KBM-7 (cell line): ENCODE results near the gene SENP7.
"Not testable (repeated sequence)": the region's sequence is repeated elsewhere in the genome, so short reads cannot be mapped to it uniquely, and the experiment has no call there.

Source experiments
- DNase-seq: peaks from one replicate; pipeline ENCODE4 v3.0.0-alpha.2; 2015
- in situ Hi-C: fragments of 300-500 bp; cut with MboI; formaldehyde crosslinking; loops from 2 replicates; pipeline ENCODE4 v1.14.3; 2020; ENCODE audit warnings: low sequenced_read_pairs, low pct_unique_long_range_greater_than_20kb, mixed read lengths

Gene SENP7, protein sequence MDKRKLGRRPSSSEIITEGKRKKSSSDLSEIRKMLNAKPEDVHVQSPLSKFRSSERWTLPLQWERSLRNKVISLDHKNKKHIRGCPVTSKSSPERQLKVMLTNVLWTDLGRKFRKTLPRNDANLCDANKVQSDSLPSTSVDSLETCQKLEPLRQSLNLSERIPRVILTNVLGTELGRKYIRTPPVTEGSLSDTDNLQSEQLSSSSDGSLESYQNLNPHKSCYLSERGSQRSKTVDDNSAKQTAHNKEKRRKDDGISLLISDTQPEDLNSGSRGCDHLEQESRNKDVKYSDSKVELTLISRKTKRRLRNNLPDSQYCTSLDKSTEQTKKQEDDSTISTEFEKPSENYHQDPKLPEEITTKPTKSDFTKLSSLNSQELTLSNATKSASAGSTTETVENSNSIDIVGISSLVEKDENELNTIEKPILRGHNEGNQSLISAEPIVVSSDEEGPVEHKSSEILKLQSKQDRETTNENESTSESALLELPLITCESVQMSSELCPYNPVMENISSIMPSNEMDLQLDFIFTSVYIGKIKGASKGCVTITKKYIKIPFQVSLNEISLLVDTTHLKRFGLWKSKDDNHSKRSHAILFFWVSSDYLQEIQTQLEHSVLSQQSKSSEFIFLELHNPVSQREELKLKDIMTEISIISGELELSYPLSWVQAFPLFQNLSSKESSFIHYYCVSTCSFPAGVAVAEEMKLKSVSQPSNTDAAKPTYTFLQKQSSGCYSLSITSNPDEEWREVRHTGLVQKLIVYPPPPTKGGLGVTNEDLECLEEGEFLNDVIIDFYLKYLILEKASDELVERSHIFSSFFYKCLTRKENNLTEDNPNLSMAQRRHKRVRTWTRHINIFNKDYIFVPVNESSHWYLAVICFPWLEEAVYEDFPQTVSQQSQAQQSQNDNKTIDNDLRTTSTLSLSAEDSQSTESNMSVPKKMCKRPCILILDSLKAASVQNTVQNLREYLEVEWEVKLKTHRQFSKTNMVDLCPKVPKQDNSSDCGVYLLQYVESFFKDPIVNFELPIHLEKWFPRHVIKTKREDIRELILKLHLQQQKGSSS

DNA sequence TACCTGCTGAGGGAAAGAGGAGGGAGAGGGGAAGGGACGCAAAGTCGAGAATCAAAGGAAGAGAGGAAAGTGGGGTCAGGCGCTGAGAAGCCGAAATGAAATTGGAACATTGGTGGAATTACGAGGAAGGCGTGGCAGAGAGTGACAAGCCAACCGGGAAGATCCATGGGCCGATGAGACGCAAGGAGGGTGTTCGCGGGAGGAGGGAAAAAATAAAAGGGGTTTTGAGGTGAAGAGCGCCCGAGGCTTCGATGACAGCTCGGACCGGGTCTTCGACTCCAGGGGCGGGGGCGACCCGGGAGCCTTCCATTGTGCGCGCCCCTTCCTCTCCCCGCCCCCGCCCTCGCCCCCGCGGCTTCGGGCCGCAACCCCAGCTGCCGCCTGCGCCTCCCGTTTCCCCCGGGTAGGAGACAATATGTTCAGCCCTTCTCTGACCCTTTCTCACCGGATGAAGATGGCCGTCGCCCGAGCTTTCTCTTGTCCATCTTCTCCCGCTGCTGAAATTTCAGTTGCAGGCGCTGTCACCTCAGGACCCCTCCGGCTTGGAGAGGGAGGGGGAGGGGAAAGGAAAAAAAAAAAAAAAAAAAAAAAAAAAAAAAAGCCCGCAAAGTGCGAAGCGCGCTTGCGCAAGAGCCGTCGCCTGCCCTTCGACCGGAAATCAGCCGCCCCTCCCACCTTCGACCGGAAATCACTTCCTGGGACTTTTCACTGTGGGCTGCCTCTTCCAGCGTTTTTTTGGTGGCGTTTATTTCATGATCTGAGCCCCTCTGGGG is at the start of gene SENP7:
Gene SENP7 (minus strand): TSS at position 567 of the 773 bp plus-strand sequence. CDS start 82 bp downstream, at position 485.
- peak; percentile 93 for DNase-seq
- in situ Hi-C loops: no loop called here

DNA sequence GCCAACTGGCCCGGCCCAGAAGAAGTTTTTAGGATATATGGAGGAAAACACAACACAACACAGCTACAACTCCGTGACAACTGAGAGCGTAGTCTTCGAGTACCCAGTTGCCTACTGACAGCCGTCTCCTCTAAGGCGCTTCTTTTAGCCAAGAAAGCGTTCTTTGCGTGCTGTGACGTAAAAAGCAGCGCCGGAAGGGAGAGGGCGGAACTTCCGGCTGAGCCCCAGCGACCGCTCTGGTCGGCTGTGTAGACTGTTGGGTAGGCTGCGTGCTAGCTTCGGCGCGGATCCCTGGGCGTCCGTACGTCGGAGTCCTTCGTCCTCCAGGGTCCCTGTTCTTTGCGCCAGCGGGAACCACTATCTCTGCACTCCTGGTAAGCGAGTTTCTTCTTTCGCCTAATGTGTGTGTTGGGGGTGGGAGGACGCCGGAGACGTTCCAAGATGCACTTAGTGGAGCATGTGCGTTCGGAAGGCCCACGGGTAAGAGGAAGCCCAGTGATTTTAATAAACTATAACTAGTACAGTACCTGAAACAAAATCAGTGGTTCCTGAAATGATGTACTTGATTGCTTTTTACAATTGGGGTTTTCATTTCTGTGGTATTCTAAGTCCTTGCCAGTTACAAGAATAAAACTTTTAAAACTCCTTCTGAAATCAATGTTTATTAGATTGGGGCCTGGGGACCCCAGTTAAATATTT is 48.8 kb upstream of the SENP7 start, which contains the start of gene TRMT10C:
Gene TRMT10C (plus strand): TSS at position 239 of the 699 bp plus-strand sequence. CDS start 2,914 bp downstream, outside the sequence.
- peak; percentile 95 for DNase-seq
- in situ Hi-C loops: no loop called here

GRCh38 chr3:101556064-101556463 is 43.1 kb upstream of the SENP7 start:
- DNase-seq: no peak
- in situ Hi-C loops: no loop called here

DNA sequence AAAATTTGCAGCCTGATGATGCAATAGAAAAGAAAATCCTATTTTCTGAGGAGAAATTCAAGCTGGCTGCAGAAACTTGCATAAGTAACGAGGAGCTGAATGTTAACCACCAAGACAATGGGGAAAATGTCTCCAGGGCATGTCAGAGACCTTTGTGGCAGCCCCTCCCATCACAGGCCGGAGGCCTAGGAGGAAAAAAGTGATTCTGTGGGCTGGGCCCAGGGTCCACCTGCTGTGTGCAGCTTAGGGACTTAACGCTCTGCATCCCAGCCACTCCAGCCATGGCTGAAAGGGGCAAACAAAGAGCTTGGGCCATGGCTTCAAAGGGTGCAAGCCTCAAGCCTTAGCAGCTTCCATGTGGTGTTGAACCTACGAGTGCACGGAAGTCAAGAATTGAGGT is 40.4 kb upstream of the SENP7 start:
- in situ Hi-C loops, DNase-seq: not testable (repeated sequence)

DNA sequence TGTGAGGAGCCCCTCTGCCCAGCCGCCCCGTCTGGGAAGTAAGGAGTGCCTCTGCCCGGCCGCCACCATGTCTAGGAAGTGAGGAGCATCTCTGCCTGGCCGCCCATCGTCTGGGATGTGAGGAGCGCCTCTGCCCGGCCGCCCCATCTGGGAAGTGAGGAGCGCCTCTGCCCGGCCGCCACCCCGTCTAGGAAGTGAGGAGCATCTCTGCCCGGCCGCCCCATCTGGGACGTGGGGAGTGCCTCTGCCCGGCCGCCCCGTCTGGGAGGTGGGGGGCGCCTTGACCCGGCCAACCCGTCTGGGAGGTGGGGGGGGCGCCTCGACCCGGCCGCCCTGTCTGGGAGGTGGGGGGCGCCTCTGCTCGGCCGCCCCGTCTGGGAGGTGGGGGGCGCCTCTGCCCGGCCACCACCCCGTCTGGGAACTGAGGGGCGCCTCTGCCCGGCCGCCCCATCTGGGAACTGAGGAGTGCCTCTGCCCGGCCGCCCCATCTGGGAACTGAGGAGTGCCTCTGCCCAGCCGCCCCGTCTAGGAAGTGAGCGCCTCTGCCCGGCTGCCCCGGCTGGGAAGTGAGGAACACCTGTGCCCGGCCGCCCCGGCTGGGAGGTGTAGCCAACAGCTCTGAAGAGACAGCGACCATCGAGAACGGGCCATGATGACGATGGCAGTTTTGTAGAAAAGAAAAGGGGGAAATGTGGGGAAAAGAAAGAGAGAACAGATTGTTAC is 38.5 kb upstream of the SENP7 start:
- in situ Hi-C loops, DNase-seq: not testable (repeated sequence)

GRCh38 chr3:101549473-101549872 is 36.5 kb upstream of the SENP7 start:
- in situ Hi-C loops: no loop called here
- DNase-seq: no peak

DNA sequence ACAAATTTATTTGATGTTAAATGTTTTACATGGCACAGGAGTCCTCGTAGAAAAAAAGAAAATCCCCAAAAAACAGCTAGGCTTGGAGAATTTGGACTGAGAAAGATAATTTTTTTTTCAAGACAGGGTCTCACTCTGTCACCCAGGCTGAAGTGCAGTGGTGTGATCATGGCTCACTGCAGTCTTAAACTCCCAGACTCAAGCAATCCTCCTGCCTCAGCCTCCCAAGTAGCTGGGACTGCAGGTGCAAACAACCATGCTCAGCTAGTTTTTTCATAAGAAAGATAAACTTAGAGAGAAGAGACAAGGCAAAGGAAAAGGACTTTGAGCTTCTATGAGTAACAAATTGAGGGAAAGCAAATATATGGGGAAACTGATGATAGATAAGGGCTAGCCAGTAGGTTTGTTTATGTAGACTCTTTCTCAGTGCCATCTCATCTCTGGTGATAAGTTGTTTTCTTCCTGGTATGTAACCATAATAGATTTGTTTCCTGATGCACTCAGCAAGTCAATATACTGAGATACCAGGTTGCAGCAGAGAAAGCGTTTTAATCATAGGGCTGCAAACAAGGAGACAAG is 35.6 kb upstream of the SENP7 start:
- no peak for DNase-seq
- in situ Hi-C loops: no loop called here

DNA sequence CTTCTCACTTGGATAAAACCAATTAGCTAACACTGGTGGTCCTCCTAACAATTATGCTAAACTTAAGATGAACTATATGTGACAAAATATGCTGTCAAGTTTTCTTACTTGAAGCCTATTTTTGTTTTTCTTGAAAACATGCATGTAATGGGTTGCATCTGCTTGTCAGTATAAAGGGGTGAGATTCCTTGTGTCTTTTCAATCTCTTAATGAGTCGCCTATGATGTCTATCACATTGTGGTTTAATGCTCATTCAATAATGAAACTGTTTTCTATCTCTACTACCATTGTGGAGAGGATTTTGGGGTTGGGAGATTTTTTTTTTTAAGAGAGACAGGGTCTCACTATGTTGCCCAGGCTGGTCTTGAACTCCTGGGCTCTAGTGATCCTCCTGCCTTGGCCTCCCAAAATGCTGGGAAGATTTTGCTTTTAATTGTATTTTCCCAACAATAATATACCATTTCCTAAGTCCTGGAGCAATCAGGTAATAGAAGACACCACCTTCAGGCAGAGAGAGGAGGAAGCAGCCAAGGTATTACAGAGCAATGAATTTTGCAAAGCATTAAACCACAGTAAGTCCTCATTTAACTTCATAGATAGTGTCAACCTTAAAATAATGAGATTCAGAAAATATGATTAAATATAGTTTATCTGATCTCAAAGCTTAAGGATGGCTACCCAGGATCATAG is 31.3 kb upstream of the SENP7 start:
- in situ Hi-C loops: no loop called here
- no peak for DNase-seq

DNA sequence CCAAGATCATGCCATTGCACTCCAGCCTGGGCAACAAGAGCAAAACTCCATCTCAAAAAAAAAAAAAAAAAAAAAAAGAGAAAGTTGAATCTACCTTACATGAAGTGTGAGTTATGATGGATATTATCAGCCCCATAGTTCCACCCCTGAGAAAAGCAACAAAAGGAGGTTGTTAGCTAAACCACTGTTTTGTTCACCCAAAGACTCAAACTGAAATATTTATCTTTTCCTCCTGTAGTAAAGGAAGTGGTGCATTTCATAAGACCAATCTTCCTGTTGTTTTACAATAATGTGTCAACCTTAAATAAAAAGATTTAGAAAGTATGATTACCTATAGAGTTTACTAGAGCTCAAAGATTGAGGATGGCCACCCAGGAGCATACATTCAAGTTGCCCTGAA is 29.9 kb upstream of the SENP7 start:
- DNase-seq: no peak
- in situ Hi-C loops: no loop called here

- peak; percentile 15 for DNase-seq
- in situ Hi-C loops: not testable (repeated sequence)
These were observed 23.9 kb upstream of the SENP7 start for GRCh38 chr3:101536955-101537354.

DNA sequence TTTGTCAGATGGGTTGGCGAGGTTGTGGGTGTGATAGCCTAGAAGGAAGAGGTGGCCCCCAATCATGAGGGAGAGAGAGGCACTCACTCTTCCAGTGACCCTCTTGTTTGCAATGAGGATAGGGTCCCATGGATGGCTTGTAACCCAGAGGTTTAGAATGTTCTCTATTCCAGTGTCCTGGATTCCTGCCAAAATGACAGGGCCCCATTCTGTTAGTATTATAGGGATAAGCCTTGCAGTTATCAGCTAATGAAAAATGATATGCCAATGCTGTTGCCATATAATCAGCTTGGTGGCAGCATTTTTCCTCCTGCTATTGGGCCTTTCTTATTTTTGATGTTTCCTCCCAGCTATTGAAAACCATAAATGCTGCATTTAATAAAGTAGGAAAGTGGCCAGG is 23.3 kb upstream of the SENP7 start:
- no peak for DNase-seq
- in situ Hi-C loops: no loop called here

DNA sequence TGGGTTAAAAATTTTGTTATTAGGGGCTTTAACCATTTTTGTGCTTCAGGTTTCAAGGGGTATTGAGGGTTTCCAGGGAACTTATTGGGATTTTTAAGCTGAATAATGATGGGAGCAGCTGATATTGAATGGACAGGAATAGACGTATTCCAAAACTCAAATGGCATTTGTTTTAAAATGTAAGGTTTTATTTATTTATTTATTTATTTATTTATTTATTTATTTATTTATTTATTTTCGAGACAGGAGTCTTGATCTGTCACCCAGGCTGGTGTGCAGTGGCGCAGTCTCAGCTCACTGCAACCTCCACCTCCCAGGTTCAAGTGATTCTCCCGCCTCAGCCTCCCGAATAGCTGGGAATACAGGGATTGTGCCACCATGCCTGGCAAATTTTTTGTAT is 22.2 kb upstream of the SENP7 start:
- in situ Hi-C loops: no loop called here
- DNase-seq: no peak

DNA sequence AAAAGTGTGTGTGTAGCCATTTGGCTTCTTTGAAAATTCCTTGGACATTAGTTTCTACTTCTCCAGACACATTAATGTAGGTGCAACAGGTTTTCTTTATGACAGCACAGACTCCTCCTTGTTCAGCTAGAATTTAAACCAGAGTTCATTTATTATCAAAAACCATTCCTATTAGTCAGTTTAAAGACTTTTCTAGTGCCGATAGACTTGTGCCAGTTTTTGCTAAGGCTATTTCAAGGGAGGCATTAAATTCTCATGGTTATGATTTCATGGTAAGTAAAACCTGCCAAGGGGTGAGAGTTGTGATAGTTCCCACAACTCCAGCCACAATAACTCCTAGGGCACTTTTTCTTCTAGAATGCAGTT is 20.6 kb upstream of the SENP7 start:
- DNase-seq: no peak
- in situ Hi-C loops: no loop called here

DNA sequence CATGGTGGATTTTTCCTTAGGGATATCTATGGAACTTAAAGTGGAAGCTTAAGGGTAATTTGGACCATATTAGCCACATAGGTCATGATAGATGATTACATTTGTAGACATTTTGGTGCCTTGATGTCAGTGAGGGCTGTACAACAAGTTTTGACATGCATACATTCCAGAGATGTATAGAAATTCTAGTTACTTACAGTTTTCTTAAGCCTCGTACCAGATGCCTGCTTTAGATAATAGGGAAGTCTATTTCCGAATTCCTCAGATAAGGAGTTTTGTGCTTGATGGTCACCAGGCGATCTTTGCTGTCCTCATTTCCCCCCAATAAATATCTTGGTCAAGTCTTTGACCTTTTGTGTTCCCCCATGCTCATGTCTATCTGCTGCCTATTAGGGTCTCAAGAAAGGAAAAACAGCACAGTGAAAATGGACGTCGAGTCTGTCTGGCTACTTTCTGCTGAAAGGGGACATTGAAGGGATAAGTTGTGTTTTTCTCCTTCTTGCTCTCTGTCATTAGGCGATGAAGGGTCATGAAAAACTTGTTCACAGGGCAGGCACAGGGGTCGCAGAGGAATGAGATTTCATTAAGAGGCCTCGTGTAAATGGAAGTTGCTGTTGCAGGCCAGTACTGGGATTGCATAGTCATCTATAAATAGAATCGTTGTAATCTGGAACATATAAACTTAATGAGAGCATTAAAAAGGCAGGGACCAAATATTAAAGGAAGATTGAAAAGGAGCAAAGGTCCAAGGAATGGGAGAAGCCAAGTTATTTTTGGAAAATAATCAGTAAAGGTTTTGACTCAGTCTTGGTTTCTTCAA is 20.0 kb upstream of the SENP7 start:
- no peak for DNase-seq
- in situ Hi-C loops: no loop called here

DNA sequence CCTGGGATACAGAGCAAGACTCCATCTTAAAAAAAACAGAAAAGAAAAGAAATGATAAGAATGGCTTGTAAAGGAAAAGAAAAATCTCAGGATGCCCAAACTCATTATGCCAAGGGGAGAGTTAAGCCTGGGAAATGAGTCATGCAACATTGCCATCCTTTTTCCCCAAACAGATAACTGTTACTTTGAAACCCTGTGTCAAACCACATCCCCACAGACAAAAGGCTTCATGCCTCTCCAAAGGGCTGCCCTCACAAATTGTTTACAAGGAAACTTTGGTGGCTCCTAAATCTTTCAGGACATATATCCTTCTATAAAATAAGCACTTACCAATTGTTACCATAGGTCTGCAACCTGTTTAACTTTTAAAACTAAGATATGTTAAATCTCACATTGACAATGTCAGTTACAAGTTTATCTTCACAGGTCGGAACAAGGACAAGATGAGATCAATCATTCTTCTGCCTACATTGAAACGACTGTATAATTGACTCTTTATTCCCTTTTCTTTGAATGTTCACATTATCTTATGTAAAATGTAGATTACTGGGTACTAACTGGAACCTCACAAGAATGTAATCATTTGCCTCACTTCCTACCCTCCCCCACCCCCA is 18.6 kb upstream of the SENP7 start:
- in situ Hi-C loops: no loop called here
- no peak for DNase-seq

DNA sequence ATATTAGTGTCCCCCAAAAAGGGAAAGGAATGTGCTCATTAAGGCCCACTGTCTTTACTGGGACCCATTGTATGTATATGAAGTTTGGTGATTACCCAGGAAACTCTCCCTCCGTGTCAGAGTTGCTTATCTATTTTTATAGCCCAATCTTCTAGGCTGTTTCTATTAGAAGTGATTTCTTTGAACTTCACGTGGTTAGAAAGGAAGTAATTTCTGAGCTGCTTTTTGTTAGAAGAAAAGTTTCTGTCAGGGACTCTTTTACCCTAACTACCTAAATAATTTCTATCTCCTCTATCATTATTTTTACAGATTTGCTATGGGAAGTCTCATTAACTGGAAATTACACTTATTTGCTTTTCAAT is 17.7 kb upstream of the SENP7 start:
- no peak for DNase-seq
- in situ Hi-C loops: no loop called here
